ENCODE measurements around the gene PCSK2.
A peak's percentile ranks its signal among the peaks of the same experiment; 100 is the strongest.

Gene PCSK2

DNA sequence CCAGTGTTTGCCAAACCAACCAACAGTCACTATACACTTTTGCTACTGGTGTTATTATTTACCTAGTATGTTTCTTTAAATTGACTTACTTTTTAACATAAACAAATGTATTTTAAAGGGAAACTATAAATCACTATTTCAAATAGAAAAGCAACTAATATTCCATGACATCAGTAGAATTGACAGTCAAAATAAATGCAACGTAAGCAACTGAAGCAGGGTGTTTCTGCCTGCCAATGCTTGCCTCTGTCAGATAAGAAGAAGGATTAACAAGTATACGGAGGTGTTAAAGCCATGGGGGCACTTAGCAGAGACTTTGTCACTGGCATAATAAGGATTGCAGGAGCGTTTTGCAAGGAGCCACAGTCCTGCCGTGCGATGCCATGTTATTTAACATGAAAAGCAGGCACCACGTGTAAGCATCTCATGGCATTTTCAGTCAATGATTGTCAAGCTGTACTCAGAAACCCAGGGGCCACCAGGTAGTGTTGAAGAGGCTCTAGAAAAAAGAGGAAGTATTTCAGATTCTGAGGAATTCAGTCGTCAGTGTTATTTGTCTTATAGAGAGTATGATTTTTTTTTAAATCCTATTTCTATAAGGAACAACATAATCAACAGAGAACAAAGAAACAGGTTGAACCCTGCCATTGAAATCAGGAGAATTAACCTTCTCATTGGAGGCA lies 172.6 kb downstream of the PCSK2 start:
- no peak for DNase-seq (ENCODE audit: low read depth)

DNA sequence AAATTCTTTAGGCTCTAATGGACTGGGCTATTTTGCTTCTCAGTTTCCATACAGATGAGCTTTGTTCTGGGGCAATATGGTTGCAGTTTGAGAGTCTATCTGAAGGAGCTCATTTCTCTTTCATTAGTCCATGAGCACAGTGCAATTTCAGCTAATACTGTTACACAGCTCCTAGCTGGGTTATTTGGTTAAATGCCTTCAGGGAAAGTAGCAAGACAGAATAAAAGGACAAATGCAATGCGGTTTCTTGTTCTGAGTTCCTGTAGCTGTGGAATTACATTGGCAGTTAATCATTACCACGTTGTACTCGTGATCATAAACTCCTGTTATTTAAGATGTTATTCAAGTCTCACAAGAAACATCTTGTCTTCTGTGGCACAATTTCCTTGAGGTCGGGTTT lies 176.6 kb downstream of the PCSK2 start:
- DNase-seq (ENCODE audit: low read depth), result no peak

DNA sequence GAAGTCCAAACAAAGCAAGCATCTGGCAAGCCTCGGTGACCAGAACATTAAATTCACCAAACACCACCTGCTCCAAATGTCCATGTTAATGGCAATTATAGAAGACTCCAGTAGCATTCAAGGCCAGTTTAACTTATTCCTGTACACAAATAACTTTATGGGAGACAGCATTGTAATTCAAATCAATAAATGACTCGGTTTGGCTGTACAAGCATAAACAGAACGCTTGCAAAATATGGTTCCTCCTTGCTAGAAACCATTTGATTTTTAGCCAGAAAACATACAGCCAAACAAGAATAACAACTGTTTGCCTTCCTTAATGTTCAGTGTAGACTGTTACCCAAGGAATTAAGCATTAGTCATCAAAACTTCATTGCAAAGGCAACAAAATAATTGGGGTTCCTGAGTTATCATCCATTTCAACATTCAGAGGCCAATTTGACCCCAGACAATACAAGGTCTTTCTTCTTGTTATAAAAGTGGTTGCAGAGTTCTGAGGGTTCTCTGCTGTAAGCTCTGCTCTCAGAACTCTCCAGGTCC lies 179.3 kb downstream of the PCSK2 start:
- no peak for DNase-seq (ENCODE audit: low read depth)

DNA sequence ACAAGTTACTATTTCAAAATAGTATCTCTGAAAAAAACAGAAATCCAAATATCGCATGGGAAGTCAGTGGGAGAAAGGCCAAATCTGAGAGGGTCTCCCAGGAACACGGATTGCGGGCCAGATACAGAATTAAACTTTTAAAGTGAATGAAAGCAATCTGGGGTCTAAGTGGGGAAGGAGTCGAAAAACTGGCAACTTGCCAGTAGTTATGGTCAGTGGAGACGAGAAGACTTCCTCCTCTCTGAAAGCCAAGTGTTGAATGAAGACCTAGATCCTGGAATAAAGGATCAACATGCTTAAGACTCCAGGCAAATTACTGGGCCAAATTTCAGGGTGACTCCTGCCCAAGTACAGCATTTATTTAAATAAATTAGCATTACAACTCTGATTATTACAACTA lies 180.7 kb downstream of the PCSK2 start:
- no peak for DNase-seq (ENCODE audit: low read depth)

DNA sequence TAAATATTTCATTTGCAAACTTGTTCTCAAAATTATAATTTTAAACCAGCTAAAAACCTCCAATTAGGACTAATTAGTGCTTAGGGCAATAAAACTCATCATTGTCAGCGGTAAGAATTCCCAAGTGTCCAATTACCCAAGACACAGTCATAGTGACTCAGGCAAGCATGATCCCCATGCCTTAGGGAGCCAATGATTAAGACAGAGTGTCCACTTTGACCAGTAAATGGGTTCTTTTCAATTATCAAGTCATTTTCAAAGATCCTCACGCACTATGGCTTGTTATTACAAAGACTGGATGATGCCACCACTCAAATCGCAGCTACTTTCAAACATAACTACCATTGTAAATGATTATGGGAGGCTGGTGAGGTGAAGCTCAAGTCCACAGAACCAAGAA lies 190.4 kb downstream of the PCSK2 start:
- DNase-seq (ENCODE audit: low read depth), result no peak

DNA sequence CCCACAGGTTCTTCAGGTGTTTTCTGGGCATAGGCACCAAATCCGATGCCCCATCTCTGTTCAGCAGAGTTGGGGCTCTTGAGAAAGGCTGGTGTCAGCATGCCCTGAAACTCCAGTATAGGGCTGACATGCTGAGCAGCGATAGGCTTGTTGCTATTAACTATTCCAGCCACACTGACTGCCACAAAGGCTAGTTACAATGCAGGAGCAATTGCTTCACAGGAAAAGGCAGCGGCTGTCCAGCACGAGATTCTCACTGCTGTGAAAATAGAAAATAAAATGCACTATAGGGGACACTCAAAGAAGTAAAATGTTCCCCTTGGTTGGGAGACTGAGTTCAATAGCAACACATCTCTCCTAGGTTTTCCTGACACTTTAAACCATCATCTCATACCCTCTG lies 191.9 kb downstream of the PCSK2 start:
- DNase-seq (ENCODE audit: low read depth), result no peak

DNA sequence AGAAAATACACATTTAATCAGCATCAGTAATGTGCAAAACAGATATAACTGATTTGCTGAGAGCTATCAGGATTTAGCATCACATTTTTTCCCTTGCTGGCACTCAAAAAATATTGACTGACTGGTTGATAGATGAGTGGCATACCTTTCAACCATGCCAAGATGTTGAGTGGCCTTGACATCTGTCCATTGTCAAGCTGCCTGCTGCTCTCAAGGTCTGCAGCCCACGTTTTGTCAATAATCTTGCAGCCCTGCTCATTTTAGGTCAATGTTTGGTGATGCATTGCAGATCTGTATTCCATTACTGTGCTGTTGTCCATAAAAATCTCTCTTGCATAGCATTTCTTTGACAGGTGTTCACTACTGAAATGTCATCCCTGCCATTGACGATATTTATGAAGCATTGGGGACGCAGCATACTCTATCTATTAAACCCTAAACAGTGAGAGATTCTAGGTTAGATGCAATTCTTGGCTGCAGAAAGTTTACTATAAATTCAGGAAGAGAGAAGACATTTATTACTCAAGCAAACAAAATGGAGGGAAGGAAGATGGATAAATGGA lies 192.7 kb downstream of the PCSK2 start:
- DNase-seq (ENCODE audit: low read depth), result no peak

DNA sequence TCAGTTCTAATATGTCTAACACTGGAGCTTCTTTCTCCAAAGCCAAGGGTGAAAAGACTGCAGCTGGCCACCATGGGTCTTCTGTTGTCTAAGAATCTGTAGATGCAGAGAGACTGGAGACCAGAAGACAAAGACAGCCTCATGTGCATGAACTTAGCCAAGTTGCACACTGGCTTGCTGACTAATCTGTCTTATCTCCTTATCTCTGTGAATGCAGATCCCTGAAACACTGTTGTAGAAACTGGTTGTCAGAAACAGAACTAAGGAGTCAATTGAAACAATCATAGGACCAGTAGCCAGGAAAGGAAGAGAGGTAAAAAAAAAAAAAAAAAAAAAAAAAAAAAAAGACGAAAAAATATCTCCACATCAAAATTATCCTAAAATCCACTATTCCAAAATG lies 194.7 kb downstream of the PCSK2 start:
- DNase-seq (ENCODE audit: low read depth), result no peak

DNA sequence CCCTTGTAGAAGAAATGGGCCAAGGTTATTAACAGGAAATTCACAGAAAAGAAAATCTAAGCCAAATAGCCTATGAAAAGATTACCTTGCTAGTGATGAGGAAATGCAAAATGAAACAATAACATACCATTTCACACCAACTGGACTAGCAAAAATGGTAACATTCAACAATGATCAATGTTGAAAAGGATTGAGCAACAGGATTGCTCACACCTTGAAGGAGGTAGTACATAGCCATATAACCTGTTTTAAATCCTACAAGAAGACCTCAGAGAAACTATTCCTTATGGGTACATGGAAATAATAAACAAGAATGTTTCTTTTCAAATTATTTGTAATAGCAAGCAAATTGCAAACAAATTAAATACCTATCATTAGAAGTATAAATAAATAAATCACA lies 196.9 kb downstream of the PCSK2 start:
- no peak for DNase-seq (ENCODE audit: low read depth)

DNA sequence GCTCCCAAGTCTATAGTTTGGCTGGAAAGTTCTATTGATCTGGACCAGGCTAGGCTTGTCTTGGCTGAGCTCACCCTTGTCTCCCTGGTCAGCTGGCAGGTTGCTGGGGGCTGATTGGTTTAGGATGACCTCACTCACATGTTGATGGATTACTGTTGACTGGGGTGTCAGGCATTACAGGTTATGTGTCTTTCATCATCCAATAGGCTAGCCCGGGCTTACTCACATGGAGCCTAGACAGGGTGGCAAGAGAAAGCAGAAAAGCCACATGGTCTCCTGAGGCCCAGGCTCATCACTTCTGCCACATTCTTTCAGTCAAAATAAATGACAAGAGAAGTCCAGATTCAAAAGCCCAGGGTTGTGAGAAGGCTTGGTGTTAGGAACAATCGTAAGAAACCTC lies 200.8 kb downstream of the PCSK2 start:
- no peak for DNase-seq (ENCODE audit: low read depth)

DNA sequence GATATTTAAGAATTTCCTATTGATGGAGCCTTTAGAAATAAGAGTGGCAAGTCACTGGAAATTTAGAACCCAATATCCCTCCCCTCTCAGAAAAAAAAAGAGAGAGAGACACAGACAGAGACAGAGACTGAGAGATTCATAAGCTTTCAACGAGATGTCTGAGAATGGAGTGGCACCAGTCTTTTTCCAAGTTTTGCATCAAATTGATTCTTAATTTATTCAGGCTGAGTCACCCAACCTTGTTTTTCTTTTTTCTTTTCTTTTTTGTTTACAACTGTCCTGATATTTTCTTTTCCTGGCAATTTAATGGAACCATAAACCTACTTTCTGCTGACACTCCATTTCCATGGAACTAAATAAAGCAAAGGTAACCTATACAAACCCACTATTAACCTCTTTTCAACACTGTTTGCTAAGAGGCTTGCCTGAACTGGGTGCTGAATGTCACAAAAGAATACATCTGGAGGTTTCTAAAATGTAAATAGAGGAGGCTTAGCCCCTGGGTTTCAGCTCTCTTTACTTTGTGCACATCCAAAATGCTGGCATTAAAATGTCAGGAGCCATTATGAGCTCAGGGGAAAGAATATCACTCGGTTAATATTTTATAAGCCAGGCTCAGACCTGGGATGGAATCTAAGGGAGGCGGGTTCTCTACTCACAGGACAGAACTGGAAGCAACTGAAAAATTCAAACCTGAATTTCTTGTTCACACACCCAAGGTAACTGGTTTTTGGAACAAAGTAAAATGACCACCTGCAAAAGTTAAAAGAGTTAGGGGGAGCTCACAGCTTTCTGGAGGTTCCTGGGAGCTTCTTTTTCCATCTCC lies 203.5 kb downstream of the PCSK2 start:
- DNase-seq (ENCODE audit: low read depth), result no peak

DNA sequence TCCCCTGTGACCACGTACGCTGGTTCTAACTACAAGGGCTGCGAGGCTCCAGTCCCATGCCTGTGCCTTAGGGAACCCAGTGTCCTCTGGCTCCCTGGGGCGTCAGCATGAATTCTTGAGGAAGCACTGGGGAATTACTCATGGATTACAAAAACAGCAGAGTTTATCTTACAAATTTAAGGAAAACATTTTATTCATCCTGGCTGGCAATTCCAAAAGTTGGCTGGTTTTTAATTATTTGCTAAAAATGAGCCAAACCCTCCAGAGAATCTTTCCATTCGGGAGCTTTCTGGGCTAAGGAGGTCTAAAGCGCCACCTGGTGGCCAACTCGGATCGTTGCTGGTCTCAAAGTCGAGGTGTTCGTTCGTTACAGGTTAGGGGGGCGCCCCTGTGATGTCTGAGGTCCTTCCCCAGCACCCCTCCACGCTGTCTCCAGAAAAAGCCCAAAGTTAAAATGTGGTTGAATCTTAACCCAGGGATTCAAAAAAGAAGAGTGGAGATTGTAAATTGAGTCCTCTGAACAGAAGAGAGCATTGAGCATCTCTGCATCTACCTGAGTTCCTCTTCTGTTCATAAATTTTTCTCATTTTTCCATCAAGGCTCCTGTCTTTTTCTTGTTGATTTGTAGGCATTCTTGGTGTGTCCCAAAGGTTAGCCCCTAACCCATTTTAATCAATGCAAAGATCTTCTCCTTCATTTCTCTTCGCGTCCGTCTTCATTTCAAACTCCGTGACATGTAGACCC lies 205.0 kb downstream of the PCSK2 start:
- peak; percentile 19 for DNase-seq (ENCODE audit: low read depth)

DNA sequence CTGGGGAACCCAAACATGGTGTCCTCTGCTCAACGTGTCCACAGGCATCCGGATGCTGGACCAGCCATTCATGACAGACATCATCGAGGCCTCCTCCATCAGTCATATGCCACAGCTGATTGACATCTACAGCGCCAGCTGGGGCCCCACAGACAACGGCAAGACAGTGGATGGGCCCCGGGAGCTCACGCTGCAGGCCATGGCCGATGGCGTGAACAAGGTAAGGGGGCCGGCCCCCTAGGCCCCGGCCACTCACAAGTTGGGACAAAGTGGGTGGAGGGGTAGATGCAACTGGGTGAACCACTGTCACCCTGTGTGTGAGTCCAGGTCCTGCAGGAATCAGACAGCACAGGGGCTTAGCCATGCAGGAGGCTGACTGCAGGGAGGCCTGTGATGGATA lies 209.8 kb downstream of the PCSK2 start:
- no peak for DNase-seq (ENCODE audit: low read depth)

DNA sequence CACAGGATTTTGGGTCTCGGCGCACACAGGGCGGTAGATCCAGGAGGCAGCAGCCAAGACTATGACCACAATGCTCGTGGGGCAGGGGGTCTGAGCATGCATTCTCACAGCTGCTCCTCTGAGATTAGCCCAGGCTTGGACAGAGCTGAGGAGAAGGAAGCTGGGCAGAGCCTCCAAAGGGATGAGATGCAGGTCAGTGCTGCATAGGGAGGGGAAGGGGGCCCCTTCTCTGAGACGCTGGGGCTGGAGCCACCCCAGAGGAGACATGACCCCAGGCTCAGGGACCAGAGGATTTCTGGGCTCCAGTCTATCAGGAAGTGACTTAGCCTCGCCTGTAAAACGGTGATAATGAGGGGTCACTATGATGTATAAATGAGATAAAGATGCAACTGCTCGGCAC lies 210.4 kb downstream of the PCSK2 start:
- DNase-seq (ENCODE audit: low read depth), result no peak

DNA sequence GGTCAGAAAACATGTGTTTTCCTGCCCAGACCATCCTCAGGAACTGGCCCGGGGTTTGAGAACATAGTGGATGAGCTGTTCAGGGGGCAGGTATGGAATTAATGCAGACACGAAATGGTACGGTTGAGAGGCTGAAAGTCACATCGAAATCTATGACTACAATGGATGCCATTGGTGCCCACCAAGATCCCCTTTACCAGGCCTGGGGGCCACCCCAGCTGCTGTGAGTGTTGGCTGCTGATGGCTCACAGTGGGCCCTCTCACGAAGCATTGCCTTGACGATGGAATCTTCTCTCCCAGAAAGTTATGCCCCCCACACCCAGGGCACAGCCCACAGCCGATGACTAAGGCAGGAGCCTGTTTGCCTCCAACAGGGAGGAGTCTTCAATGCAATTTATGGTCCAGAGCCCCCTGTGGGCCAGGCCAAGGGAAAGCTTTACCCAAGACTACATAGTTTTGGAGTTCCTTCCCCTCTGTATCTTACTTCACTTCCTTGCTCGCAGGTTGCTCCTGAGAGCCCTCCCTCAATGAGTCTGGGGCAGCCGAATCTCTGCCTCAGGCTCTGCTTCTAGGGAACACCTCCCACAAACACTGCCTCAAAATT lies 211.7 kb downstream of the PCSK2 start:
- no peak for DNase-seq (ENCODE audit: low read depth)

DNA sequence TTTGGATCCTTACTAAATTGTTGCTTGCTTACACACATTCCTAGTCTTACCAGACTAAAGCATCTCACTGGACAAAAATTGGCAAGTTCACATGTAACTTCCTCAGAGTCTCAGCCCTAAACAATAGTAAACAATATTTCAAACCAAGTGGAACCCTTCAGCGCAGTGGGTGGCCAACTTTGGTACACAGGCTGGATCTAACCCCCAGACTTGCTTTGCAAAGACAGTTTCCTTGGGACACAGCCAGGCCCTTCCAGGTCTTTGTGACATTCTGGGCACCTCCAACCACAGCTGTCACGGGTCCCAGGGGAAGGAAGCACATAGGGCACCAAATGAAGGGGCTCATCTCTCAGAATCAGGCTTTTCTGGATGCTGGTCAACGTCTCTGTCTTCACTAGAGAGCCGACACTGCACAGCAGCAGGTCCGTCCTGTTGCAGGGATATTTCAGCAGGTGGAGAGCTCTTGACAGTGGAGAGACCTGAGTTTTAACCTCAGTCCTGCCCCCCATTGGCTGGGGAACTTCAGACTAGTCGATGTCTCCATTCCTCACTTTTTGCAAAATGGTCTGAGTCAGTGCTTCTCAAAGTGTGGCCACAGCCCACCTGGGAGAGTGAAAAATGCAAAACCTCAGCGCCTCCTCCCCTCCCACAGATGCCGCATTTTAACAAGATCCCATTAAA lies 212.9 kb downstream of the PCSK2 start:
- no peak for DNase-seq (ENCODE audit: low read depth)

DNA sequence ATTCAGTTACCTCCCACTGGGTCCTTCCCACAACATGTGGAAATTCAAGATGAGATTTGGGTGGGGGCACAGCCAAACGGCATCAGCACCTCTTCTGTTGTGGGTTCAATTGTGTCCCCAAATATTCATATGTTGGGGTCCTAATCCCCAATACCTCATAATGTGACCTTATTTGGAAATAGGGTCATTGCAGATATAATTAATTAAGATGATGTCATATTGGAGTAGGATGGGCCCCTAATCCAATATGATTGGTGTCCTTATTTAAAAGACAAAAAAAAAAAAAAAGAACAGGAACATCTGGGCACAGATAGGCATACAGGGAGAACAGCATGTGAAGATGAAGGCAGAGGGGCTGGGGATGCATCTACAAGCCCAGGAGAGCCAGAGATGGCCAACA lies 214.9 kb downstream of the PCSK2 start:
- no peak for DNase-seq (ENCODE audit: low read depth)

DNA sequence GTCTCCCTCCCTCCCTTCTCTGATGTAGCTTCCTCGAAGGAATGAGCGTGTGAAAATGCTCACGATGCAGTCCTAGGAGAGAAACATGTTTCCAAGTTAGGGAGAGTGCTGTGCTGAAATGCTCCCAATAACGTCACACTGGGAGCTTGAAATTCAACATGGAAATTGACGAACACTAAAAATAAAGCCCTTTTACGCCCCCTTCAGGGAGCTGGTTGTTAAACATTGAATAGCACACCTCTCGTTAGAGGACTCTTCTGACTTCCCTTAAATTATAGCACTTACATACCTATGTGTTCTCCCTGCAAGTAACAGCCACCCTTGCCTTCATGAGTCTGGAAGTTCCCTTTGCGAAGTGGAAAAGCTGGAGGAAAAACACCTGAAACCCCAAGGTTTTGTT lies 215.7 kb downstream of the PCSK2 start:
- no peak for DNase-seq (ENCODE audit: low read depth)

DNA sequence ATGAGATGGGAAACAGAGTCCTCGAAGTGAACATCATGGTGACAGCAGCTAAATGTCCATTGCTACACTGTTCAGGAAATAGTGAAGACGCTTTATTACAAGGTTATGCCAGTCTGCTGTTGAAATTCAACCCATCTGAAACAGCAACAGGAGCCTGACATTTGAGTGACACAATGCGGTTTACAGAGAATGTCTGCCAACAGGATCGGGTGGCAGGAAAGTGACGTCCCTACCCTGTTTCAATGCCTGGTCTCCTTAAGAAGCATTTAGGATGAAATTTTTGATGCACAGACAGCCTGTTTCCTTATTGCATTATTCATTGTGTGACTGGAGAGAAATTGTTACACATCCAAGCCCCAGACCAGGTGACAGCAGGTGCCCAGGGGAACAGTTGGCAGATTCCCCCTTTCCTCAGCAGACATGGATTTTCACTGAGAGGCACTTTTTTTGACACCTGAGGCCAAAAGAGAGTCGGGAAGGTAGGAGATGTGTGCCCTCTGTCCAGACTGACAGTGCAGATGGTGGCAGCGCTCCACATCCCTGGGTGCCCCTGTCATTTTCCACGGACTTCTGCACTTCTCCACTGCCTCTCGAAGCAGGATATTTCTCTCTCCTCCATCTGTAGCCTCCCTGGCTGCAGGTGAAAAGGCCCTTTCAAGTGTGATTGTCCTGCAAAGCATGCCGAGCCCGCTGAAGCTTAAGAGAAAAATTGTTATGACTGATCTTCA lies 216.5 kb downstream of the PCSK2 start:
- DNase-seq (ENCODE audit: low read depth), result no peak

DNA sequence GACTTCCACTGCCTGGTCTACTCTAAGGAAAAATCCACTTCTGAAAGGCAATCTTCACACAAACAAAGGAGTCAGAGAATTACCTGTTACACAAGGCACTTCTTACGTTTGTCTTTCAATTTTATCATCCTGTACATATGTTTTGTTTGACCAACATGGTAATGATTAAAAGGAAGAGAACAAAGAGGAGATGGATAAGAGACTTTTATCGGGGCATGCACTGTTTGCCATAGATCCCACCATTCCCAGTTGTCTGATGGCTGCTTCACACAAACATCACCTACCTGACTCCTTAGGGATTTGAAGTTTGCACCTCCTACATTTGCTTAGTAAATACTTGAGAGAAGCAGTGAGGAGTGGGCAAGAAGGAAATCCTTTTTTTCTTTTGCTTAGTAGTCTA lies 217.3 kb downstream of the PCSK2 start:
- DNase-seq (ENCODE audit: low read depth), result no peak

DNA sequence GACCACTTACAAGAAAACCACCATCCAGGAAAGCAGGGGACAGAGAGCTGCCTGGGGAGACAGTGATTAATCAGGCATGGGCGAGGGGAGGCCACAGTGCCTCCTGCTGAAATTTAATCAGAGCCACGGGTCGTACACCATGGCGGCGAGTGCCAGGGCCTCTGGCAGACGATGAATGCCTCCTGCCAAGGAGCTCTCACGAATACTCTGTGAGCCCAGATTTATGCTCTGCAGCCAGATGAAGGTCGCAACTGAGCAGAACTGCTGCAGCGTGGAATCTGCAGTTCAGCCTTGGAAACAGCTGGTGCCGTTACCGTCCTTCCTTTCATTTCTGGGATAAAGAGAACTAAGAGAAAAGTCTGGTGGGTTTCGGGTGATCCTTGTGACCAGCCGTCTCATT lies 218.7 kb downstream of the PCSK2 start:
- no peak for DNase-seq (ENCODE audit: low read depth)
